8988T (cell line): Measurements from ENCODE around the gene TMPRSS12.
"Not testable (repeated sequence)": the region's sequence is repeated elsewhere in the genome, so short reads cannot be mapped to it uniquely, and the experiment has no call there.

Source experiments
- DNase-seq: peaks from one replicate; pipeline ENCODE4 v3.0.0; 2011

TMPRSS12 gene

GRCh38 chr12:50859621-50860310, 17.0 kb downstream of the TMPRSS12 start:
- no peak for DNase-seq

GRCh38 chr12:50862316-50862715, 19.6 kb downstream of the TMPRSS12 start:
- no peak for DNase-seq

- no peak for DNase-seq
Observed at GRCh38 chr12:50865266-50865665, 22.5 kb downstream of the TMPRSS12 start.

- not testable (repeated sequence) for DNase-seq
Observed at GRCh38 chr12:50868881-50869280, 26.2 kb downstream of the TMPRSS12 start.

- DNase-seq, result no peak
Observed at GRCh38 chr12:50882563-50882962, 39.8 kb downstream of the TMPRSS12 start.

GRCh38 chr12:50887191-50887590, 44.5 kb downstream of the TMPRSS12 start:
- DNase-seq, result no peak

- no peak for DNase-seq
Observed at GRCh38 chr12:50888666-50889065, 45.9 kb downstream of the TMPRSS12 start.

GRCh38 chr12:50894241-50894640, 51.5 kb downstream of the TMPRSS12 start:
- DNase-seq, result no peak

GRCh38 chr12:50901685-50902113, 59.0 kb downstream of the TMPRSS12 start:
- no peak for DNase-seq

GRCh38 chr12:50908479-50908878, 65.8 kb downstream of the TMPRSS12 start:
- not testable (repeated sequence) for DNase-seq

GRCh38 chr12:50912361-50912760, 69.6 kb downstream of the TMPRSS12 start:
- DNase-seq, result not testable (repeated sequence)

- DNase-seq, result no peak
Observed at GRCh38 chr12:50913224-50913623, 70.5 kb downstream of the TMPRSS12 start.

- no peak for DNase-seq
Observed at GRCh38 chr12:50914872-50915484, 72.3 kb downstream of the TMPRSS12 start.

- DNase-seq, result no peak
Observed at GRCh38 chr12:50916292-50916691, 73.6 kb downstream of the TMPRSS12 start.

GRCh38 chr12:50918584-50919316, 76.0 kb downstream of the TMPRSS12 start:
- no peak for DNase-seq

GRCh38 chr12:50922820-50923219, 80.1 kb downstream of the TMPRSS12 start:
- no peak for DNase-seq

GRCh38 chr12:50923361-50924130, 80.8 kb downstream of the TMPRSS12 start:
- DNase-seq, result no peak

GRCh38 chr12:50924131-50924438, 81.4 kb downstream of the TMPRSS12 start:
- DNase-seq, result no peak

GRCh38 chr12:50924439-50925341, 82.0 kb downstream of the TMPRSS12 start:
- no peak for DNase-seq

GRCh38 chr12:50925342-50925651, 82.6 kb downstream of the TMPRSS12 start:
- DNase-seq, result no peak

GRCh38 chr12:50925920-50926319, 83.2 kb downstream of the TMPRSS12 start:
- DNase-seq, result no peak

- DNase-seq, result no peak
Observed at GRCh38 chr12:50926415-50926814, 83.7 kb downstream of the TMPRSS12 start.
